Esophagus muscularis mucosa (tissue), 3 donors: ENCODE data around the gene OR6B2.

ENCODE experiments used
- CTCF ChIP-seq, 3 experiments: fragments of 200-600 bp in 2 of 3; fragments of 450-650 bp in 1 of 3; sonication (generic) in 2 of 3; IDR thresholded peaks; one replicate each; pipeline ENCODE4 v1.5.1; 2017 to 2019; ENCODE audit warnings: antibody characterized with exemption in 3 of 3, mild to moderate bottlenecking in 2 of 3, moderate library complexity in 1 of 3
- POLR2AphosphoS5 ChIP-seq, 2 donors: sonication (generic); formaldehyde crosslinking; IDR thresholded peaks; one replicate each; pipeline ENCODE4 v1.6.1; 2017; ENCODE audit warnings: antibody characterized with exemption in 2 of 2

DNA sequence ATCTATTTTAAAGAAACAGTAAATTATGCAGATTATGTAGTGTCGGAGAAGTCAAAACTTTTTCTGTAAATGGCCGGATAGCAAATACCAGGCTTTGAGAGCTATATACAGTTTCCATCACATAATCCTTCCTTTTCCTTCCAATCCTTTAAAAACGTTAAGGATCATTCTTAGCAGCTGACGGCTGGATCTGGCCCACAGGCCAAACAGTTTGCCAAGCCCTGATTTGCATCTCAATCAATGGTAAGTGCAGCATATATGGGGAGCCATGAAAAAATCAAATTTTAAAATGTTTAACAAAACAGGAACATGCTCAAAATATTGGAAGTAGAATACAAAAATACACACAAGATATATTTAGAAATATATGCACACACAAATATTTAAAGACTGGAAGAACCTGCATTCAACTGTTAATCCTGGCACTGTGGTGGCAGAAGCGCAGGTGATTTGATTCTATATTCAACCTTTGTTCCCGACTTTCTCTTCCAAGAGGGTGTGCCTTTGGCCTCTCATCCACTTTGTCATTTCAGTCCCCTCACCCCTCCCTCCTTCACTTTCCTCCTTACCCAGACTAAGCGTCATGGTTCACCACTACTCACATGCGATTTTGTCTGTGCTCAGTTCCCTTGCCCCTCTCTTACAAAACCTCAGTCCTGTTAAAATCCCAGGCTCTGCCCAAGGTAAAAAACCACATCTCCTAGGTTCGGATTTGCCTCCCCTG is 32.4 kb downstream of the OR6B2 start:
- TF ChIP-seq CTCF (IDR thresholded peaks at IDR 0.05), result no peak
- TF ChIP-seq POLR2AphosphoS5 (IDR thresholded peaks at IDR 0.05), result no peak
